ENCODE measurements around the gene MLLT1.

DNA sequence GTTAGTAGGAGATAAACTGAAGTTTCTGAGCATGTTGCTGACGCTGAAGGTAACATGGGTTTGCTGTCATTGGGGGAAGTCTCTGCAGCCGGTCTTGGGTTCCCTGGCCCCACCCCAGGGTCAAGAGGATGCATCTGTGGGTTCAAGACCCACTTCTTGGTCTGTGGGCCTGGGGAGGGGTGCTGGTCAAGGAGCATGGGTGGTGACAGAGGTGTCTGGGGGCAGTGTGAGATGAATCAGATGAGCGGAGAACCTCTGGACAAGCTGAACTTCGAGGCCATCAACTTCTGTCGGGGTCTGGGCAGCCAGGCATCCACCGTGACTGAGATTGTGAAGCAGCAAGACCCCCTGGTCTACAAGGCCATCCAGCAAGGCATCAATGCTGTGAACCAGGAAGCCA, 92.4 kb downstream of the MLLT1 start:
- no peak for TF ChIP-seq POLR2AphosphoS5 (IDR thresholded peaks at IDR 0.05; ENCODE audit: borderline replicate concordance, low read depth, low read length)
- TF ChIP-seq EZH2 (IDR thresholded peaks at IDR 0.05), result no peak

Data from SK-N-MC (cell line).